Dedifferentiated amniotic fluid mesenchymal stem cell (primary cell): ENCODE measurements around the gene EIF4E1B.
A peak's percentile ranks its signal among the peaks of the same experiment; 100 is the strongest.

Experiments used
- DNase-seq: peaks from one replicate; pipeline ENCODE4 v3.0.0-alpha.2; 2016; ENCODE audit errors: extremely low spot score

The EIF4E1B gene

DNA sequence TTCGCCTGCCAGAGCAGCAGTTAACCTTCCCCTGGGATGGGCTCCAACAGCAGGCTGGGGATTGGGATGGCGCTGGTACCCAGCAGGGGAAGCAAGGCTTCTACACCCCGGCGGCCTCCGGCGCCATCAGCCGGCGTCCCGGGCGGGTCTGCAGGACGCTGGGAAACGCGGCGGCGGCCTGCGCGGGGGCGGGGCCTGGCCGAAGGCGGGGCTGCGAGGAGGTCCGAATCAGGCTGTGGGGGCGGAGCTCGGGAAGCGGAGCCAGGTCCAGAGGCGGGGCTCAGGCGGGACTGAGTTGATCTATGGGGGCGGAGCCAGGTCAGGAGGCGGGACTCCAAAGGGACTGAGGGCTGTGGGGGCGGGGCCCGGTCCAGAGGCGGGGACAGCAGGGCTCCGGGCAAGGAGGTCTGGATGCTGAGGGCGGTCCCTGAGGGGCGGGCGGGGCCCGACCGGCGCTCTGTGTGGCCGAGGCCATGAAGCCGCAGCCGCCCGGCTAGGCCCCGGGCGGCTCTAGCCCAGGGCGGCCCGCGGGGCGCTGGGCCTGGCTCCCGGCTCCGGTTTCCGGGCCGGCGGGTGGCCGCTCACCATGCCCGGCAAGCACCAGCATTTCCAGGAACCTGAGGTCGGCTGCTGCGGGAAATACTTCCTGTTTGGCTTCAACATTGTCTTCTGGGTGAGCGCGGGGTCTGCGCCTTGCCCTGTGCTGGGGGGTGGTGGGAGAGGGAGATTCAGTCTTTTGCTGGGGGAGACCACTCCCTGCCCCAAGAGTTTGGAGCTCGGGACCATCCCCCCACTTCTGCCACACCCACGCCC lies 16.8 kb downstream of the EIF4E1B start, which contains the start of gene TSPAN17:
Gene TSPAN17, plus strand, starts transcription at position 455 of the 813 bp plus-strand sequence. Its CDS starts 132 bp downstream, at position 587.
- DNase-seq: peak; percentile 99

GRCh38 chr5:176647843-176648473 lies 17.5 kb downstream of the EIF4E1B start:
- no peak for DNase-seq

- no peak for DNase-seq
These were observed 18.2 kb downstream of the EIF4E1B start for GRCh38 chr5:176648474-176649194.

DNA sequence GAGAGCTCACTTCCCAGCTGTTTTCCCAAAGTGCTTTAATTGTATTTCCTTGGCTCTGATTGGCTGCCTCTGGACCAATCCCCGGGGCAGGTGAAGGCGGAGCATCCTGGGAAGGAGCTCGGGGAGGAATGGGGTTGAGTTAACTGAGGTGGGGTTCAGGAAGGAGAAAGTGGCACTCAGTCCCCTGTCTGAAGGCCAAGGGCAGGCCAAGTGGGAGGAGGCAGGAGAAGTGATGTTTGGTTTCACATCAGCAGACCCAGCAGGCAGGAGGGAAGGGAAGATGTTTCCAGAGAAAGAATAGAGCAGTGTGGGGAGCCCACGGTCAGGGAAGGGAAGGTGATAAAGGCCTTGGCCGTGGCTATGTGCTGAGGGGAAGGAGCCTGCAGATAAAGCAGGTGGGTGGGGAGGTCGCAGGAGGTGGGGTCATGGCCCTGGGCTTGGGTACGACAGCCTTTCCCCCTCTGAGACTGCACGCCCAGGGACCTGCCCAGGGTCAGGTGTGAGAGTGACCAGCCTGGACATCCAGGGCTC lies 19.9 kb downstream of the EIF4E1B start:
- DNase-seq: no peak

- no peak for DNase-seq
These were observed 21.1 kb downstream of the EIF4E1B start for GRCh38 chr5:176651472-176651980.

- DNase-seq: no peak
These were observed 21.7 kb downstream of the EIF4E1B start for GRCh38 chr5:176652136-176652535.

- no peak for DNase-seq
These were observed 23.2 kb downstream of the EIF4E1B start for GRCh38 chr5:176653401-176654385.

DNA sequence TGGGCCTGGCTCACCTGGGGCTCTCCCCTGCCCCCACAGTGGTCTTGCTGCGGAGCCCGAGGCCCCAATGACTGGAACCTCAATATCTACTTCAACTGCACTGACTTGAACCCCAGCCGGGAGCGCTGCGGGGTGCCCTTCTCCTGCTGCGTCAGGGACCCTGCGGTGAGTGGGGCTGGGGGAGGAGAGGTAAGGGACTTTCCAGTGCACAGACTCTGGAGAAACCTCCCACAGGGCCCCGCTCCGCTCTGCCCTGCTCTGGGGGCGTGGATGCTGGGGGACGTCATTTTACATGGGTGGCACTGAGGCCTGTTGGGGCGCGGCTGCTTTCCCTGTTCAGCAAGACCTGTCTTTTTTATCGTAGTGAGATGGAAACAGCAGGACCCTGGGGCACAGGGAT lies 24.4 kb downstream of the EIF4E1B start:
- DNase-seq: no peak

DNA sequence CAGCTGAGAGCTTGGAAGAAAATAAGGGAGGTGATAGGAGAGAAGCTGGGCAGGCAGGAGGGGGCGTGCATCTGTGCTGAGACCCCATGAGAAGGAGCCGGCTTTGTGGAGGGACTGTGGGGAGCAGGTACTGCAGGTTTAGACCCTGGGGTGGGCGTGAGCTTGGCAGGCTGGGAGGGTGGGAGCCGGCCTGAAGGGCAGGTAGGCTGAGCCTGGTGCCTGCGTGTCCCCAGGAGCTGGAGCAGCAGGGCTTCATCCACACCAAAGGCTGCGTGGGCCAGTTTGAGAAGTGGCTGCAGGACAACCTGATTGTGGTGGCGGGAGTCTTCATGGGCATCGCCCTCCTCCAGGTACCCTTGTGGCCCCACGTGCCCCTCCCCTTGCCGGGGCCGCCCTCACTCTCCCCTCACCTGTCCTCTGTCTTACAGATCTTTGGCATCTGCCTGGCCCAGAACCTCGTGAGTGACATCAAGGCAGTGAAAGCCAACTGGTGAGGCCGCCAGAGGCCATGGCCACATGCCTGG lies 26.1 kb downstream of the EIF4E1B start:
- no peak for DNase-seq

GRCh38 chr5:176658007-176658599 lies 27.6 kb downstream of the EIF4E1B start:
- DNase-seq: peak; percentile 28

- no peak for DNase-seq
These were observed 28.5 kb downstream of the EIF4E1B start for GRCh38 chr5:176658817-176659511.

- no peak for DNase-seq
These were observed 29.0 kb downstream of the EIF4E1B start for GRCh38 chr5:176659512-176659839.

- DNase-seq: no peak
These were observed 29.5 kb downstream of the EIF4E1B start for GRCh38 chr5:176659860-176660461.

- DNase-seq: no peak
These were observed 30.0 kb downstream of the EIF4E1B start for GRCh38 chr5:176660530-176660859.

DNA sequence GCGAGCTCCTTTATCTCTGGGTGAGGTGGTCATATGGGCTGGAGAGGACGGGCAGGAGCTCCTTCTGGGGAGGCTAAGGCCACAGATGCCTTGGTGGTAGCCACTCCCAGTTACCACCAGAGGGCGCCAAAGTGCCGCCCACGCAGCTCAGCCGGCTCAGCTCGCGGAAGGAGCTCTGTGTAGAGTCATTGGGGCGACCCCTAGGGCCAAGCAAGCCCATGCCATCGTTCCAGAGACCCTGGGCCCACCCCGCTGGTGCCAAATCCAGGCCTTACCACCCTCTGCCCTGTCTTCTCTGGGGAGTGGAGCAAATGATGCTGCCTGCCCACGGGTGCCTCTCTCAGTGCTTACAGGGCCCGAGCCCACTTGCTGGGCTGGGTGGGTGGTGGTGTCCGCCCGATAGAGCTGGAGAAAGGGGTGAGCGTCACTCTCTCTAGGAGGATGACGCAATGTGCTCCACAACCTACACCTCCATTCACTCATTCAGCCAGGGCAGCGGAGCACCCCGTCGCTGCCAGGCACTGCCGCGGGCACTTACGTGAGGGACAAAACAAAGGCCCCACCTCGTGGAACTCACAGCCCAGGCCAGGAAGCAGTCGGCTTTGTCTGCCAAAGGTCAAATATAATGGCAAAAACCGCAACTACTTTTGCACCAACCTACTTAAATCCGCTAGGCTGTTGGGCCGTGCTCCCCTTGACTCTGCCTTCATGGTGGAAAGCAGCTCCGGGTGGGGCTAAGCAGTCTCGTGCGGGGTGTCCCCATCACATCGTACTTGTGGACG lies 30.6 kb downstream of the EIF4E1B start:
- peak; percentile 48 for DNase-seq

DNA sequence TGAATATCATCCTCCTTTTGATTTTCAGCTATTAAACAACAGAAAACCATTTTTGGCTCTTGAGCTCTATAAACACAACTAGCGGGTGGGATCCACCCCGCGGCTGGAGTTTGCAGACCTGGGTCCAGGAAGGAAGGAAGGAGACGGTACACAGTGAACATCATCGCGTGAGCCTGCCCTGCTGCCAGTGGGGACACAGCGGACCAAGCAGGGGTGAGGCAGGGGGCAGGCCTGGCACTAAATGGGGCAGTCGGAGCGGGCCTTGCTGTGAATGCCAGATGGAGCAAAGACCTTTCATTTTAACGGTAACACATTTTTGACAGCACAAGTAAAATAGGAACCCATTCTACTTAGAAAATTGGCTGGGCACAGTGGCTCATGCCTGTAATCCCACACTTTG lies 31.2 kb downstream of the EIF4E1B start:
- DNase-seq: no peak

- DNase-seq: no peak
These were observed 32.2 kb downstream of the EIF4E1B start for GRCh38 chr5:176662371-176663333.
